ENCODE measurements around the gene GOPC.
"Not testable (repeated sequence)": the region's sequence is repeated elsewhere in the genome, so short reads cannot be mapped to it uniquely, and the experiment has no call there.

The GOPC gene

DNA sequence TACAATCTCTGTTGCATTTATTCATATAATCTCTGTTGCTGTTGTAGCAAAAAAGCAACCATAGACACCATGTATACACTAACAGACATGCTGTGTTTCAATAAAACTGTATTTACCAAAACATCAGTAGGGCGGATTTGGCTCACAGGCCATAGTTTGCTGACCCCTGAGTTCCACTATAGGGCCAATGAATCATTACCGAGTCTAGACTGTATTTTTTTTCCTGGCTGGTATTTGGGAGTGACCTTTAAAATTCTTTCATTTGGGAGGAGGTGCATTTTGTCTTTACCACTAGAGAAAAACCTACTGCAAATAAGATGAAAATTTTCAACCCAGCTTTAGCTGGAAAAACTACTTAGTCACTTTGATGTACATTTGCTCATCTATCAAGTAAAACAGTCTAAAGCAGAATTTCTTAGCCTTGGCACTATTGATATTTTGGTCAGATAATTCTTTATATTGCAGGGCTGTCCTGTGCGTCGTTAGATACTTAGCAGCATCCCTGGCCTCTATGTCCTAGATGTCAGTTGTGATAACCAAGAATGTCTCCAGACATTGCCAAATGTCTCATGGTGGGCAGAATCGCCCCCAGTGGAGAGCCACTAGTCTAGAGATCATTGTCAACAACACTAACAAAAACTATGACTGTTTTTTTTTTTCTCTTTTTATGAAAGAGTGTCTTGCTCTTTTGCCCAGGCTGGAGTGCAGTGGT, 80.4 kb downstream of the GOPC start:
- DNase-seq (ENCODE audit: low spot score): no peak
- in situ Hi-C loops (cut with MboI; ENCODE audit: low pct_unique_long_range_greater_than_20kb, low sequenced_read_pairs, unreplicated experiment): no loop called here
- TF ChIP-seq, protein P1, sequence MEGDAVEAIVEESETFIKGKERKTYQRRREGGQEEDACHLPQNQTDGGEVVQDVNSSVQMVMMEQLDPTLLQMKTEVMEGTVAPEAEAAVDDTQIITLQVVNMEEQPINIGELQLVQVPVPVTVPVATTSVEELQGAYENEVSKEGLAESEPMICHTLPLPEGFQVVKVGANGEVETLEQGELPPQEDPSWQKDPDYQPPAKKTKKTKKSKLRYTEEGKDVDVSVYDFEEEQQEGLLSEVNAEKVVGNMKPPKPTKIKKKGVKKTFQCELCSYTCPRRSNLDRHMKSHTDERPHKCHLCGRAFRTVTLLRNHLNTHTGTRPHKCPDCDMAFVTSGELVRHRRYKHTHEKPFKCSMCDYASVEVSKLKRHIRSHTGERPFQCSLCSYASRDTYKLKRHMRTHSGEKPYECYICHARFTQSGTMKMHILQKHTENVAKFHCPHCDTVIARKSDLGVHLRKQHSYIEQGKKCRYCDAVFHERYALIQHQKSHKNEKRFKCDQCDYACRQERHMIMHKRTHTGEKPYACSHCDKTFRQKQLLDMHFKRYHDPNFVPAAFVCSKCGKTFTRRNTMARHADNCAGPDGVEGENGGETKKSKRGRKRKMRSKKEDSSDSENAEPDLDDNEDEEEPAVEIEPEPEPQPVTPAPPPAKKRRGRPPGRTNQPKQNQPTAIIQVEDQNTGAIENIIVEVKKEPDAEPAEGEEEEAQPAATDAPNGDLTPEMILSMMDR (IDR thresholded peaks at IDR 0.05; ENCODE audit: extremely low read depth, insufficient read depth, missing control alignments): no peak

DNA sequence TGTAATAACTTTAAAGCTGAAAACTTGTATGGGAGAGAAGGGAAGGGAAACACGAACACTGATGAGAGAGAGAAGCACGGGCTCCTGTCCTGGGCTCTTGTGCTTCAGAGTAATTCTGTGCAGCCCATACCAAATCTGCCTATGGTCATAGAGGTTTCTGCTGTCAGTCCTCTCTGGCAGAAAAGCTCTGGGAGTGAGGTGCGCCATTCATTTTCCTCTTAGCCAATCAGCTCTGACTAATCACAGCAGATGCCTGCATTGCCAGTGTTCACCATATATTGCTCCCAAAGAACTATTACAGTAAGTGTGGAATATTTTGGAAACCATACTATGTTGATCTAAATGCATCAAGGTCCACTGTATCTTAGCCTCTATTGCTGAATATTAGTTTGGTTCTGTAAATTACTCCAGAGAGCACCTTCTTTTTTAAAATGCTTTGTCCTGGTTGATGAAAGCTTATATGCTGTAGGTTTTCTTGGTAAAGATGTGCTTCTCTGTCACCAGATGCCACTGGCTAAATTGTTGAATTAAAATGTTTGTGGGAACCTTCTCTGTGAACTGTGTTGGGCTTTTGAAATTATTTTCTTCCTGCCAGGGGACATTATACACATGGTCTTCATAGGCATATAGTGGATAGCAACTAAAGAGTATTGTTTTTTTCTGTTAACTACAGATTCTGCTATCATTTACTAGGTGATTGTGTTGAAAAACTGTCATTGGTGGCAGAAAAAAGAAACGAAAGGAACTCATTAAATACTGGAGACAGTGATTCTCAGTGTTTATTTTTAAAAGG, 81.5 kb downstream of the GOPC start:
- in situ Hi-C loops (cut with MboI; ENCODE audit: low pct_unique_long_range_greater_than_20kb, low sequenced_read_pairs, unreplicated experiment): no loop called here
- no peak for DNase-seq (ENCODE audit: low spot score)
- TF ChIP-seq, protein P1 (IDR thresholded peaks at IDR 0.05; ENCODE audit: extremely low read depth, insufficient read depth, missing control alignments): no peak

DNA sequence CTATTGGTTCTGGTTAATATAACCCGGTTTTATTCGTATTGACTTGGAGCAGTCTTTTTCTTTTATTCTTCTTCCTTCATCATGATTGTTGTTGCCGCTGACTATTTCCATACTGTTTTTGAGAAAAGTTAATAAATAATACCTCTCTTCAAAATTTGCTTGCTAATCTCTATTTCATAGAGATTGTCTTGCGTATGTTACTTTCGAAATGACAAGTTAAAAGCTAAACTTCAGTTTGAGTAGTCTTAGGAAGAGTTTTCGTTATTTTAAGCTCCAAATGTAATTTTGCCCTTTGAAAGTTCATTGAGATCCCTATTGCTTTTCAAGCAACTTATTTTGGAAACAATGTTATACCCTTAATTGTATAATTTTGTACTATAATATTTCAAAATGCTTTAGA, 83.4 kb downstream of the GOPC start:
- no peak for DNase-seq (ENCODE audit: low spot score)
- in situ Hi-C loops (cut with MboI; ENCODE audit: low pct_unique_long_range_greater_than_20kb, low sequenced_read_pairs, unreplicated experiment): no loop called here
- TF ChIP-seq, protein P1 (IDR thresholded peaks at IDR 0.05; ENCODE audit: extremely low read depth, insufficient read depth, missing control alignments): no peak

DNA sequence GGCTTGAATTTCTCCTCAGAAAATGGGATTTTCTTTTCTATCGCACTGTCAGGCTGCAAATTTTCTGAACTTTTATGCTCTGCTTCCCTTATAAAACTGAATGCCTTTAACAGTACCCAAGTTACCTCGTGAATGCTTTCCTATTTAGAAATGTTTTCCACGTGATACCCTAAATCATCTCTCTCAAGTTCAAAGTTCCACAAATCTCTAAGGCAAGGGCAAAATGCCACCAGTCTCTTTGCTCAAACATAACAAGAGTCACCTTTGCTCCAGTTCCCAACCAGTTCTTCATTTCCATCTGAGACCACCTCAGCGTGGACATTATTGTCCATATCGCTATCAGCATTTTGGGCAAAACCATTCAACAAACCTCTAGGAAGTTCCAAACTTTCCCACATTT, 84.3 kb downstream of the GOPC start:
- DNase-seq (ENCODE audit: low spot score): not testable (repeated sequence)

DNA sequence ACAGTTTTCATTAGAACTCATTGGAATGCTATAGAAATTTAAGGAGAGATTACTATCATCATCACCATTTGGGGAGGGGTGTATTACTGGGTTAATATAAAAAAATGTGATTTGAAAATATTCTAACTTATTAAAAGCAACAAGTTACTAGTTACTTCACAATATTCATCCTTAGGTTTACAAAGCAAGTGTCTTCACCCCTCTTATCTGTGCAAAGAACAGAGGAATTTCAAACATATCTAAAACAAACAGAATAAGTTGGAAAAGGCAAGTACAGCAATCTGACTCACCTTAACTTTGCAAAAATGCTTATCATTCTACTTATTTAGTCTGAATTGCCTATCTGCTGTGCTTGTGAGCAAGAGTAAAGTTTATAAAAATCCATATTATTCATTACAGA, 87.0 kb downstream of the GOPC start:
- TF ChIP-seq, protein P1 (IDR thresholded peaks at IDR 0.05; ENCODE audit: extremely low read depth, insufficient read depth, missing control alignments): no peak
- no peak for DNase-seq (ENCODE audit: low spot score)
- in situ Hi-C loops (cut with MboI; ENCODE audit: low pct_unique_long_range_greater_than_20kb, low sequenced_read_pairs, unreplicated experiment): no loop called here

More for the DNA sequence above, 84.3 kb downstream of the GOPC start:
- in situ Hi-C loops (cut with MboI; ENCODE audit: low pct_unique_long_range_greater_than_20kb, low sequenced_read_pairs, unreplicated experiment): not testable (repeated sequence)

DNA sequence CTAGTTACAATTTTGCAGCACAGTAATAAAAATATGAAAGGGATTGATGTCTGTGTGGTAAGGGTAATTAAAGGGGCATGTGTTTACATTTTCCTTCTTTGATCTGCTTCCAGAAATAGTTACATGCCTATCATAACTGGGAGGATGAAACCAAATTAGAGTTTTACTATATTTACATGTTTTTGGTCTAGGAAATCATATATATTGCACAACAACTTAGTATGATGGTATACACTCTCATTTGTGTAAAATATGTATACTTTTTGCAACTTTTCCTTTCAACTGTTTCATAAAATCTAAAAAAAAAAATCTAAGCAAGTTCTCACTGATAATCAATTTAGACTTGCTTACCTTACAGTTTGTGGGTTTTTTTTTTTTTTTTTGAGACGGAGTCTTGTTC, 87.7 kb downstream of the GOPC start:
- TF ChIP-seq, protein P1 (IDR thresholded peaks at IDR 0.05; ENCODE audit: extremely low read depth, insufficient read depth, missing control alignments): no peak
- DNase-seq (ENCODE audit: low spot score): no peak
- in situ Hi-C loops (cut with MboI; ENCODE audit: low pct_unique_long_range_greater_than_20kb, low sequenced_read_pairs, unreplicated experiment): no loop called here

DNA sequence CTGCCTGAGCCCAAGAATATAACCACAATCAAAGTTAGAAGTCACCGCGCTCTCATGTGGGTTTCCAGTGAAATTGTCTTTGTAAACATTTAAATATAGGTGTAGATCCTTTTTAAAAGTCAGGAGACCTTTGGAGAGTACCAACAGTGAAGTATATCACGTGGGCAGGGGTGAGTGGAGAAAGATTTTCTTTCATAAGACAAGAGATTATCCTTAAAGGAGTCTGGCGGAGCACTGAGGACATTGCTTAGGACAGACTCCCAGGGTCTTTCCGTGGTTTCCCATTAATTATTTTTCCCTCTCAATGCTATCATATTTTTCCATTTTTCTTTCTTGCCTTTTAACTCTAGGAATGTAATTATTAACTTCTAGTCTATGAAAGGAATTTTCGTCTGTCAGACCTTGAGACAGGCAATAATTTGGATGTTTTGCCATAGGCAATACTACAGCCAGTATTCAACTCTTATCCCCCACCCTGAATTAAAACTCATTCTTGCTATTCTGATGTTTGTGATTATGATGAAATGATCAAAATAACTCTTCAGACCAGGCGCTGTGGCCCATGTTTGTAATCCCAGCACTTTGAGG, 88.4 kb downstream of the GOPC start:
- no peak for DNase-seq (ENCODE audit: low spot score)
- TF ChIP-seq, protein P1 (IDR thresholded peaks at IDR 0.05; ENCODE audit: extremely low read depth, insufficient read depth, missing control alignments): no peak
- in situ Hi-C loops (cut with MboI; ENCODE audit: low pct_unique_long_range_greater_than_20kb, low sequenced_read_pairs, unreplicated experiment): no loop called here
